PC-9 (cell line): ENCODE measurements around the gene TGIF2. TPM values are rescaled to one million over a fixed set of nuclear protein-coding genes. Genes with fewer than 3 reads are reported as not detected.

Experiments used
- BruUV-seq: library from RNA; stranded (reverse); fragments of 400-500 nt; replicated peaks from 2 replicates; lab custom pipeline; 2021; lab: Mats Ljungman, UMichigan
- CTCF ChIA-PET: fragments of 300-600 bp; sonication (Branson Sonifier 250); formaldehyde crosslinking; loops from one replicate; lab custom pipeline; 2022; ENCODE audit warnings: antibody characterized with exemption; lab: Charles Lee
- POLR2A ChIA-PET: fragments of 300-600 bp; sonication (Branson Sonifier 250); formaldehyde crosslinking; loops from one replicate; lab custom pipeline; 2022; ENCODE audit warnings: antibody characterized with exemption; ENCODE audit not compliant: unreplicated experiment; lab: Charles Lee
- DNase-seq, 2 experiments: peaks; one replicate each; pipeline versions ENCODE4 v3.0.0 to v3.0.0-alpha.2; 2015 to 2022; ENCODE audit warnings: mixed read lengths in 1 of 2
- H2AFZ ChIP-seq: fragments of 200-600 bp; sonication (generic); 2 replicates; pipeline ENCODE4 v1.8.1; 2017; ENCODE audit warnings: antibody characterized with exemption
- H3F3A ChIP-seq: fragments of 200-600 bp; sonication (generic); 2 replicates; pipeline ENCODE4 v1.8.1; 2017; ENCODE audit warnings: antibody characterized with exemption, mild to moderate bottlenecking, low read depth; ENCODE audit not compliant: insufficient read depth
- H3K27ac ChIP-seq: fragments of 200-600 bp; sonication (generic); 2 replicates; pipeline ENCODE4 v1.6.1; 2016; ENCODE audit warnings: mixed run types
- H3K27me3 ChIP-seq: fragments of 200-600 bp; sonication (generic); 2 replicates; pipeline ENCODE4 v1.6.1; 2016; ENCODE audit warnings: low read depth, mixed run types; ENCODE audit not compliant: insufficient read depth
- H3K36me3 ChIP-seq: fragments of 200-600 bp; sonication (generic); 2 replicates; pipeline ENCODE4 v1.6.1; 2016; ENCODE audit warnings: low read depth, mixed run types
- H3K4me1 ChIP-seq: fragments of 200-600 bp; sonication (generic); replicated peaks from 2 replicates; pipeline ENCODE4 v1.6.1; 2016; ENCODE audit warnings: mixed run types; ENCODE audit not compliant: insufficient read depth
- H3K4me2 ChIP-seq: fragments of 200-600 bp; sonication (generic); 2 replicates; pipeline ENCODE4 v1.6.1; 2017; ENCODE audit warnings: mixed run types
- H3K4me3 ChIP-seq: fragments of 200-600 bp; sonication (generic); 2 replicates; pipeline ENCODE4 v1.6.1; 2016; ENCODE audit warnings: mixed run types
- H3K79me2 ChIP-seq: fragments of 200-600 bp; sonication (generic); 2 replicates; pipeline ENCODE4 v1.6.1; 2017; ENCODE audit warnings: low read depth, mixed run types
- H3K9me2 ChIP-seq: fragments of 200-600 bp; sonication (generic); 2 replicates; pipeline ENCODE4 v1.8.1; 2017; ENCODE audit warnings: mild to moderate bottlenecking; ENCODE audit not compliant: insufficient read depth
- H3K9me3 ChIP-seq: fragments of 200-600 bp; sonication (generic); 2 replicates; pipeline ENCODE4 v1.8.1; 2016; ENCODE audit warnings: low read depth; ENCODE audit not compliant: insufficient read depth
- H4K20me1 ChIP-seq: fragments of 200-600 bp; sonication (generic); 2 replicates; pipeline ENCODE4 v1.8.1; 2017; ENCODE audit not compliant: insufficient read depth
- CTCF ChIP-seq: fragments of 200-600 bp; sonication (generic); conservative IDR thresholded peaks from 2 replicates; pipeline ENCODE4 v1.6.1; 2017; ENCODE audit warnings: mixed run types, antibody characterized with exemption, mild to moderate bottlenecking, moderate library complexity
- EZH2 ChIP-seq: fragments of 200-600 bp; sonication (generic); IDR thresholded peaks from 2 replicates; pipeline ENCODE4 v1.8.0; 2017; ENCODE audit warnings: antibody characterized with exemption, low read depth
- intact Hi-C: fragments of 100-400 bp; cut with micrococcal nuclease; formaldehyde crosslinking; loops from one replicate; pipeline ENCODE4 v1.10.0; 2022; ENCODE audit not compliant: unreplicated experiment
- total RNA-seq: library from RNA; stranded (reverse); gene quantifications from 2 replicates; pipeline ENCODE4 v1.2.3, GENCODE V29; 2021

TGIF2 gene
- total RNA-seq, 1 experiment from 2014 or later: 18.3 TPM

GRCh38 chr20:36611625-36612024, 38.2 kb downstream of the TGIF2 start:
- Histone ChIP-seq H3K36me3 (peaks cover 43% of the 10 kb centered on the region), H3K79me2 (peaks cover 51% of the 10 kb centered on the region)

GRCh38 chr20:36613974-36614373, 40.6 kb downstream of the TGIF2 start:
- no peaks in the 10 kb centered on the region for H3K4me1 ChIP-seq
- peaks cover 32% of the 10 kb centered on the region for H3K36me3 ChIP-seq
- H3K9me2 ChIP-seq: no peaks in the 10 kb centered on the region
- intact Hi-C loops: loop anchor here (2.0 kb wide), 1 partner anchor 273 kb away; no protein-coding TSS in a partner anchor
- peak; percentile 61 to 80 for DNase-seq
- H3K4me3 ChIP-seq: no peak overlapping the region
- BruUV-seq: no TSS peak
- peaks cover 42% of the 10 kb centered on the region for H4K20me1 ChIP-seq
- H3F3A ChIP-seq: peaks cover 59% of the 10 kb centered on the region
- no peaks in the 10 kb centered on the region for H3K27me3 ChIP-seq
- CTCF ChIA-PET: no interaction called here
- H3K27ac ChIP-seq: no peak overlapping the region
- no peak for TF ChIP-seq EZH2
- no peak for TF ChIP-seq CTCF
- no peaks in the 10 kb centered on the region for H3K9me3 ChIP-seq
- POLR2A ChIA-PET: interaction anchor here (0.6 to 1.1 kb wide), 3 partner anchors 149 to 303 kb away, joined by 3 to 7 read pairs (median 4); partner anchors contain the start of gene DSN1
- H3K79me2 ChIP-seq: peaks cover 28% of the 10 kb centered on the region
- no peak overlapping the region for H3K4me2 ChIP-seq
- no peak overlapping the region for H2AFZ ChIP-seq

More at GRCh38 chr20:36611625-36612024, 38.2 kb downstream of the TGIF2 start:
- intact Hi-C loops: loop anchor here (2.0 kb wide), 1 partner anchor 275 kb away; no protein-coding TSS in a partner anchor
- H3K9me3 ChIP-seq: no peaks in the 10 kb centered on the region
- TF ChIP-seq CTCF: no peak
- no peak for TF ChIP-seq EZH2
- H2AFZ ChIP-seq: no peak overlapping the region
- H4K20me1 ChIP-seq: peaks cover 42% of the 10 kb centered on the region
- DNase-seq: no peak
- peaks cover 81% of the 10 kb centered on the region for H3F3A ChIP-seq
- no peak overlapping the region for H3K27ac ChIP-seq
- no peak overlapping the region for H3K4me3 ChIP-seq
- CTCF ChIA-PET: interaction anchor here (1.2 kb wide), 1 partner anchor 312 kb away, joined by 3 read pairs; no protein-coding TSS in a partner anchor
- no peaks in the 10 kb centered on the region for H3K27me3 ChIP-seq
- peaks cover 15% of the 10 kb centered on the region for H3K4me1 ChIP-seq
- no peak overlapping the region for H3K4me2 ChIP-seq
- H3K9me2 ChIP-seq: no peaks in the 10 kb centered on the region
- POLR2A ChIA-PET: no interaction called here
- no TSS peak for BruUV-seq

- Histone ChIP-seq H3K9me2 (no peaks in the 10 kb centered on the region), H3K79me2 (peaks cover 19% of the 10 kb centered on the region; the same call in 1 of the 2 replicates), H4K20me1 (peaks cover 35% of the 10 kb centered on the region), H3K4me3 (no peak overlapping the region), H3K9me3 (no peaks in the 10 kb centered on the region), H3K36me3 (peaks cover 24% of the 10 kb centered on the region), H2AFZ (no peak overlapping the region), H3K27ac (no peak overlapping the region), H3K4me2 (no peak overlapping the region), H3F3A (peaks cover 51% of the 10 kb centered on the region), H3K4me1 (no peaks in the 10 kb centered on the region), H3K27me3 (no peaks in the 10 kb centered on the region)
- intact Hi-C loops: no loop called here
- TF ChIP-seq CTCF (no peak), EZH2 (no peak)
- no TSS peak for BruUV-seq
- POLR2A ChIA-PET: interaction anchor here (0.6 to 1.1 kb wide), 2 partner anchors 150 to 159 kb away, joined by 3 to 7 read pairs; partner anchors contain the start of gene DSN1
- CTCF ChIA-PET: no interaction called here
- no peak for DNase-seq
These were observed 41.6 kb downstream of the TGIF2 start for GRCh38 chr20:36614781-36615557.
